Activated T-cell treated with anti-CD3 and anti-CD28 coated beads, Interleukin-2, amount 50 U/mL, for 48 hours (primary cell): ENCODE measurements around the gene GRIA1.

ENCODE experiments used
- DNase-seq, 2 experiments: peaks; one replicate each; pipeline ENCODE4 v3.0.0-alpha.2; 2020

The GRIA1 gene

DNA sequence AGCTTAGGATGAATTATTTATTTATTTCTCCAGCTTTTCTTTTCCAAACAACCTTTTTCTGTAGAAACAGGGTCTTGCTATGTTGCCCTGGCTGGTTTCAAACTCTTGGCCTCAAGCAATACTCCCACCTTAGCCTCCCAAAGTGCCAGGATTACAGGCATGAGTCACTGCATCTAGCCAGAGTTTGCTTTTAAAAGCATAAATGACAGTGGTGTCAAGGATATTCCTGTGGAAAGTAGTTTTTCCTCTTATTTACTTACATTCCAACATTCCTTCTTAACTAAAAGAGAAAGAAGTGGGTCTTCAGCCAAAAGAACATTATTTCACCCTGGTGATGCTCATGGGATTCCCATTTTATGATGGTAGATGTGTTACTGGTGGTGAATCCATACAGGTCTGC, 62.4 kb downstream of the GRIA1 start:
- no peak for DNase-seq

DNA sequence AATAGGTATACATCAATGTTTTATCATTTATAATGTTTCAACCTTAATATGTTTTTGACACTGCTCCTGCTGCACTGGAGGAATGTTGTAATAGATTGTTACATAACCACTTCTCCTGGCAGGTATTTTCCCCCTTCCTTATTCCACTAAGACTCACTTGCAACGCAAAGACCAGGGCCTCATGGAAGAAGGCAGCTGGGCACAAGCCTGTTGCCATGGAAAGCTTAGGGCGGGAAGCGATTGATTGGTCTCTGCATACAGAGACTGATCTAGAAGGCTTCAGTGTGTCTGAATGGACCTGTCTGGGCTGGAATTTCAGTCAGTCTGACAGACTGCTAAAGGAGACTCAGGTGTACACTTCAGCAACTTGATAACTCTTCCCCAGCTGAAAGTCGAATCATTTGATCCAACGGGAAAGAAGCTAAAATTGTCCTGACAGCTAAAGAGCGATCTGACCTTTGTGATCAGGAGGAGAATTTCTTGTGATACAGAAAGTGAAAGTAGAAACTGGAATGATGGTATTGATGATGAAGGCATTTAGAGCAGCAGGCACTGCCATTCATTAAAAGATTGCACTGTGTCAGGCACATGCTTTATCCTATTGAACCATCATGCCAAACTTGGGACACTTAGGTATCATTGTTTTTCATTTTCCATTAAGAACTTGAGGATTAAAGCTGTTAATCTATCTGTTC, 65.1 kb downstream of the GRIA1 start:
- no peak for DNase-seq

DNA sequence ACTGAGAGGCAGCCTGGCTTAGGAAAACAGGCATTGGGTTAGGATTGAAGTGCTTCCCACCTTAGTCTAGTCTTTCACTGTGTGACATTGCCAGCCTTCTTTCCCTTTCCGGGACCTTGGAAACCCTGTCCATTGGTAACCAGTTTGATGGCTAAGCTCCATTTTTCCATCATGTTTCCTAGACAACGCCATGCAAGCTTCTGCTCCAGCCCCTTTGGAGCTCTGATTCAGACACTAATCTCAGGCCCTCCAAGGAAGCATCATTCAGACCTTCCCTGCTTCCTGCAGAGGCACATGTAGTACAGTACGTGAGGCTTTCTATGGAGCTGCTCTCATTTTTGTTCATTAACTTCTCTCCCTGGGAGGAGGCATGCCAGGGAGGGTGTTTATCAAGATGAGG, 68.5 kb downstream of the GRIA1 start:
- no peak for DNase-seq

DNA sequence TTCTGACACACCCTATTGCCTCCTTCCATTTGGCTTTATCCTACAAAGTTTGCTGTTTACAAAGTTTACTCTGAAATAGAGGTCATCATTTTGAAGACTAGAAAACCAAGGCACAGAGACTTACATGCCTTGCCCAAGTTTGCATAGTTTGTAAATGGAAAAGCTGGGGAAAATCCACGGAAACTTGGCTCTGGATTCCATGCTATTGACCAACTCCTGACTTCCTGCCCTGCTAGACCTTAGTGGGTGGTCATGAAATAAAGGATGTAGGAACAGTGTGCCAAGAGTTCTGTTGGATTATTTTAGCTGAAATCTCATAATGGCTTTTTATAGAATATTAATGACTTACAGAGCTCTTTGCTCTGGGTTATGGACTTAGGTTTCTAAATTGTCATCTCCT, 69.5 kb downstream of the GRIA1 start:
- DNase-seq: no peak

DNA sequence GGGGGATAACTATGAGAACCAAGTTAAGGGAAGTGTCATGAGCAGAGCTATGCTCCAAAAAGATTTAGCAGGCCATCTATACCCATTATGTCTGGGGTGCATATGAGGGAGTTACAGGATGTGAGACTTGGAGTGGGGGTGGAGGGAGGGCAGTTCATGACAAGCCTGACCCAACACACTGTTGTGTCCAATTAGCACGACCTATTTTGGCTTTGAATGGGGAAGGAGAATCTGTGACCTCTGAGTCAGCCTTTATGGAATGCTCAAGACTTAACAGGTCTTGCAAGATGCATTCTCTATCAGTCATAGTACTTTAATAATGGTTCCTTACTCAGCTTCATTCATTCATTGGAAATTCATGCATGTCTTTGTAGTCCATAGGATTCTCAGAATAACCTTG, 71.7 kb downstream of the GRIA1 start:
- DNase-seq: no peak

DNA sequence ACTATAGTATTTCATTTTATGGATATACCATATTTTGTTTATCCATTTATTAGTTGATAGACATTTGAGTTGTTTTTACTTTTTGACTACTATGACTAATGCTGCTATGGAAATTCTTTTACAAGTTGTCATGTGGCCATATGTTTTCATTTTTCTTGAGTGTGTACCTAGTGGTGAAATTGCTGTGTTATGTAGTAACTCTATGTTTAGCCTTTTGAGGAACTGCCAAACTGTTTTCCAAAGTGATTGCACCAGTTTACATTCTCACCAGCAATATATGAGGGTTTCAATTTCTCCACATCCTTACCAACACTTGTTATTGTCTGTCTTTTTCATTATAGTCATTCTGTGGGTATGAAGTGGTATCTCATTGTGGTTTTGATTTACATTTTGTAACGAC, 75.4 kb downstream of the GRIA1 start:
- no peak for DNase-seq

DNA sequence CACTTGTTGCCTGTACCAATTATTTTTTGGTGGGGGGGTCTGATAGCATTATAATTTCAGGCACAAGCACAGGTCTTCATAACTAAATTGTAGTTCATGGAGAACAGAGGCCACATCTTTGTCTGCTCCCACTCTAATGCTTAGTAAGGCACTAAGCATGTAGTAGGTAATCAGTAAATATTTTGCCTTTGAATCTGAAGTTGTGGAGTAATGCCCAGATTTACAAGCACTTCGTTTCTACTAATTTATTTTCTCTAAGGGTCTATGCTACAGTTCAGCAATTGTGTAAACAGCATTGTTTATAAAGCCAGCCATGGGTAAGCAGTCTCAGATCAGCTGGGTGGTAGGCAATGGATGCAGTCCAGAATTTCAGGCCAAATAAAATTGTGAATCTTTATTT, 78.6 kb downstream of the GRIA1 start:
- no peak for DNase-seq

DNA sequence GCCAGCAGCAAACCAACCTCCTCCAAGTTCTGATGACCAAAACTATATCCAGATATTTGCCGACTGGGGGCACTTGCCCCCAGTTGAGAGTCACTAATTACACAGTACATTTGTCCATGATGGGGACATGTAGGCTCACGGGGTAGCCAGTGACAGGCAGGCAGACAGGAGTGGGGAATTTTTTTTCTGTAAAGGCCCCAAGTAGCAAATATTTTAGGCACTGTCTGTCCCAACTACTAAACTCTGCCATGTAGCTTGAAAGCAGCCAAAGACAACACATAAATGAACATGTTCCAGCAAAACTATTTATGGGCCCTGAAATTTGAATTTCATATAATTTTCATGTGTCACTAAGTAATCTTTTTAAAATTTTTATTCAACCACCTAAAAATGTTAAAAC, 80.7 kb downstream of the GRIA1 start:
- no peak for DNase-seq

DNA sequence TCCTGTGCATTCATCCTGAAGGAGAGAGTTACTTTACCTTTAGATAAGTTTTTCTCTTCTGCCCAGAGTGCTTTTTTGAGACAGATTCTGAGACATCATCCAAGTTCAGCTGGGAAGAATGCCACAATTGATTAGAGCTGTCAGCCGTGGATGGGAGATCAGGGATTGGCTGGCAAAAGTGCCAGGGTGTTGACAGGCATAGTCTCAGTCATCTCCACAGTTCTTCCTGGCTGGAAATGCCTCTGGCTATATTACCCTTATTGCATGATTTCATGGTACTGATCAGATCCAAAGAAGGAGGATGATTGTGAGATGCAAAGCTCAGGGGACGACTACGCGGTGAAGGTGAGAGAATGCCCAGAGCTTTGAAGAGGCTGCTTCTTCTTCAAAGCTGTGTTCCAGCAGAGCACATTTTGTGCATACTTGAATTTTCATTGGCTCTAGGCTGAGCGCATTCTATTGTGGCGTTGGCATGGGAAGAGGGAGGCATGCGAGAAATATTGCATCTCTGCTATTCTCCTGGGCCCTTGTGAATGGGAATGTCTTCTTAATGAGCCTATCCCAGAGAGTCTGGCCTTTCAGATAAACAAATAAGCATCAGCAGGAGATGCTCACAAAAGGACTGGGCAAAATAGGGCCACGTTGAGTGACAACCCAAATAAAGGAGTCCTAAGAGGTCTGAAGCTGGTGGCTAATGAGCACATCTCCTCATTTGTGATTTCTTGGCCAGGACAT, 82.1 kb downstream of the GRIA1 start:
- no peak for DNase-seq

DNA sequence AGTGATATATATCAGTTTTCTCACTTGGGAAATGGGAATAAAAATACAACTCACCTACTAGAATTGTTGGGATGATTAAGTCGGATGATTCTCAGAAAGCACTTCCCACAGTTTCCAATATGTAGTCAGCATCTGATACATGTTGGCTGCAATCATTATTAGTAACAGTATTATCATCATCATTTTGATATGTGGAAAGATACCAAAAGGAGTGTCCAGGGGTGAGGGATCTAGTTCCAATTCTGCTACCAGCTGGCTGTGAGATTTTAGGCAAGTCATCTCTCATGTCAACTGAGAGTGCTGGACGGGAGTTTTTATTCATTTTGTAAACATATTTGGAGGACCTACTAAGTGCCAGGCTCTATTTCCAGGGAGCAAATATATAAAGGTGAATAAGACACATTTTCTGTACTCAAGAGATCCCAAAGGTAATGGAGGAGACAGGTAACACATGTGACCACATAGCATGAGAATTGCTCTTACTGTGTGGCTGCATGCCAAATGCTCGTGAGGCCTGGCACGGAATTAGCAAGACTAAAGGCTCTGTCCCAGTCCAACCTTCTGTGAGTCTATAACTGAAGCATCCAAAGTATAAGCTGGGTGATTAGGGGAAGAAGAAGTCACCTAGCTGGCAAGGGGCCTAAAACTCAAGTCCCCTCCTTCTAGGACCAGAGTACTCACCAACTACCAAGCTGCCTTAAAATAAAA, 83.0 kb downstream of the GRIA1 start:
- no peak for DNase-seq

DNA sequence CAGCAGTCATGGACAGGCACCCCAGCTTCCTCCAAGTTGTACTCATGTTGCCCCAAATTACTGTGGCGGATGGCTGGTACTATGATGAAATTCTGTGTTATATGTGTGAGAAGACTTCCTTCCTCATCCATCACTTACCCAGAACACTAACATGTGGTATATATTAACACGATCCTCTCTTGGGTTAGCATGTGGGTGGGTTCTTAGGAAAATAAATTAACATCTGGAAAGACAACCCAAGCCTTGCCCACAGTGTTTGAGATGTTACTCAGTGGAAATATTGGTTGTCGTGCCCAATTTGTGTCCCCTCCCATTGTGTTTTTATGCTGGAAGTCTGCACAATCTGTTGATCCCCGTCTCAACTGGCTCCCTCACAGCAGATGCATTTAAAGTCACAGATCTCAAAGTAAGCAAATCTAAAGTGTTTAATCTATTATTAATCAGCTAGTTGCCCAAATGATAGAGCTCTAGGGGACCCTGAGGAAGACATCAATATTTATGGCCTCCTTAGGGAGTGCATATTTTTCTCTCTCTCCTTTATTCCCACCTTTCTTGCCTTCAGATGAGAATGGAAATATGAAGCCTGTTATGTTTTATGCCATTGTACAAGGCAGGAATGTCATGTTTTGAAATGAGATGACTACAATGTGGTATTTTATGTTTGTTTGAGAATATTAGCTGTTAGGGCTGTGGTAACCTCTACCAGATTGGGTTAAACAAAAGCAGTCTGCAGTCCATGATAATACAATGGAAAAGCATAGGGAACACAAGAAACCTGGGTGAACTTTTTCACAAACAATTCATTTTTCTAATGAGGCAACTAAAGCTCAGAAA, 93.9 kb downstream of the GRIA1 start:
- DNase-seq: no peak

DNA sequence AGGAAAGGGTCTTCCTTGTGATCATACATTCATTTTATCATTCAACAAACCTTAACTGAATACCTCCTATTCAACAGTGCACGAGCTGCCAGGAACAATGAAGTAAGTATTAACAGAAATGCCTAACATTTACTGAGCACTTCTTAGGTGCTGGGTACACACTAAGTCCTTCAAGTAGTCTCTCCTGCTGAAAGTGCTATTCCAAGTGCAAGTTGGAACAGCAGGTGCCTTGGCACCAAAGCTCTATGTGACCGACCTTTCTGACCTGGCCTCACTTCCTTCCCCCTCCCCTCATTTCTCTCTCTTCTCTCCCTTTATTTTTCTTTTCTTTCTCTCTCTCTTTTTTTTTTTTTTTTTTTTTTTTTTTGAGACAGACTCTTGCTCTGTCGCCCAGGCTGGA, 94.5 kb downstream of the GRIA1 start:
- no peak for DNase-seq

DNA sequence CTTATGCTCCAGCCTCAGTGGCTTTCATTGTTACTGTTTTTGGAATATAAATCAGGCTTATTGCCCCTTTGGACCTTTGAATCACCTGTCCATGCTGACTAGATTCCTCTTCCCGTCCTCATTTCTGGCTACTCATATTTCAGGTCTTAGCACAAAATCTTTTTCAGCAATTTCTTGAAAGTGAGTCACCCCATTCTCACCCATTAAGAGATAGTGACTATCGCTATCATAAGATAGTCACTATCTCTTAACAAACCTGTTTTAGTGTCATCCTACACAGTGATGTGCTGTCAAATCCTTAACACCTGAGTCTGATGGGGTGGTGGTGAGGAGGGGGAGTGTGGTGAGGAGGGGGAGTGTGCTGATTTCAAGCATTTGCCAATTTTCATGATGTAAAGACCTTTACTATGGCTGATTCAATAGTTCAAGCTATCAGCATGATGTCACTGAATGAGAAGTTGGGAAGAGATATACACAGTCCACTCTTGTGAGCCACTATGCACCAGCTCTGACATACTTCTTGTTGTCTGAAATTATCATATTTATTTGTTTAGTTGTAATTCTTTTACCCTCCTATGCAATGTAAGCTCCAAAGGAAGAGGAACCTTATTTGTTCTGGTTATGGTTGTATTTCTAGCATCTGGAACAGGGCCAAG, 95.3 kb downstream of the GRIA1 start:
- no peak for DNase-seq

DNA sequence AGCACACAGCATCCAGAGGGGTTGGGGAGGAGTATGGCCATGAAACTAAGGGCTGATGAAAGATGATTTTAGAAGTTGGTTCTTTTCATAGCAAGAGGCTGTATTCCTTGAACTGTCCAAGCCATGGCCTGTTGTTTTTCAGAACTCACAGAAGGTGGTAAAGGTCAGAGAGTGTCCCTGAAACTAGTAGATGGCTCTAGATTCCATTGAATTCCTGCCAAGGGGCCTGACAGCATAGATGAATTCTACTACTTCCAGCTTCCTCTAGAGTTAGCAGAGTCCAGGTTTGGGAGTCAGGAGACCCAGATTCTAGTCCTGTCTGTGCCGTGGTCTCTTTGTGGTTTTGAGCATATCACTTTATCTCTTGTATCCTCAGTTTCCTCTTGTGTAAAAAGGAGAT, 101.6 kb downstream of the GRIA1 start:
- DNase-seq: no peak

DNA sequence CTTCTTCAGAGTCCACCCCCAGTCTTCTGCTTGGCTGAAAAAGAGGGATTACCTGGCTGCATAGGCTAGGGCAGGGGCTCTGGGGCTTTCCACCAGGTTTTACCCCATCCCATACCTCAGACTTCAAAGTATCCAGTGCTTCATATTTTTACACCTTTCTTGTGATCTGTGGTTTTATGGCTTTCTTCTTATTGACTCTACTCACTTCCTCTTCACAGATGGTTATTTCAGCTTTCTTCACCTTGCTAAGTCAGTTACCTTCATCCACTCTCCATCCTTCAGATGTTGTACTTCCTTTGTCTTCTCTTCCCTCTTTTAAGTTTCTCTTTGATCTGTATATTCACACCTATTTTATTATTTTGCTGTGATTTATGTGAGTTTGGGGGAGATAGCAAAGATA, 104.3 kb downstream of the GRIA1 start:
- DNase-seq: no peak

DNA sequence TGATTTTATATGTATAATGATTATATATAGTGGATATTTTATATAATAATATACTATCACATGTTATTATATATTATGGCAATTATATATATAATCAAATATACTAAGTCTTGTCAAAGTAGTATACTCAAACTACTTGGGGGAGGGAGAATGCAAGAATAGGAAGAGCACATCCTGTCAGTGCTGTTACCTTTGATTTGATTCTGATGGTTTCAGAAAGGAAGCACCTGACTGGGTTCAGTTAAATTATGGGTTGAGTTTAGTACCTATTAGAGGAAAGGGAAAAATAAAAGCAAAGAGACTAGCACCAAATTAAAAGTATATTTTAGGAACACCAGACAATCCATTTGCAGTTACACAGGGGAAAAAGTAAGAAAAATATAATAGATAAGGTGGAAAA, 107.6 kb downstream of the GRIA1 start:
- DNase-seq: no peak

DNA sequence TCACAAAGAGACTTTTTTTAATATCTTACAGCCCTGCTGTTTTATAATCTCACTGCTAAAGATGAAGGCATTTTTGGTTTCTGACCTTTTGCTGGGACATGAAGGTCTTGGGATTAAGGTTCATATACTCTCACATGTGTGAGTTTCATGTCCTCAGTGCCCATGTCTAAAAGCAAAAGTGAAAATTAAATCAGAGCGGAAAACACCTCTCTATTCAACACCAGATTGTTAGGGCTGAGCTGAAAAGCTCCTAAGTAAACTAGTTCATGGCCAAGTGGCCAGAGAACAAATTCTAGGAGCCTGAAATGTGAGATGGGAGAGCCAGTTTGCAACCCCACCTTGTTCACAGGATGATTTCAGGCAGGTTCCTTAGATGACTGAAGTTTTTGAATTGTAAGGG, 110.9 kb downstream of the GRIA1 start:
- DNase-seq: no peak

DNA sequence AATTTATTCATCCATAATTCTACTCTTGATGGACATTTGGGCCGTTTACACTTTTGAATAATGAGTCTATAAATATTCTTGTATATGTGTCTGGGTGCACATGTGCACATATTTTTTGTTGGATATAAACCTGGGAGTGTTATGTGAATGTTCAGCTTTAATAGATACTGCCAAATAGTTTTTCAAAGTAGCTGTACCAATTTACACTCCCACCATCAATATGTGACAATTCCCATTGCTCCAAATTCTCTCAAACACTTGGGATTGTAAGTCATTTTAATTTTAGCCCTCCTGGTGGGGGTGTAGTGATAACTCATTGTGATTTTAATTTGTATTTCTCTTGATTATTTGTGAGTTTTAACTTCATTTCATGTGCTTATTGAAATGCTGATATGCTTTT, 114.9 kb downstream of the GRIA1 start:
- no peak for DNase-seq

DNA sequence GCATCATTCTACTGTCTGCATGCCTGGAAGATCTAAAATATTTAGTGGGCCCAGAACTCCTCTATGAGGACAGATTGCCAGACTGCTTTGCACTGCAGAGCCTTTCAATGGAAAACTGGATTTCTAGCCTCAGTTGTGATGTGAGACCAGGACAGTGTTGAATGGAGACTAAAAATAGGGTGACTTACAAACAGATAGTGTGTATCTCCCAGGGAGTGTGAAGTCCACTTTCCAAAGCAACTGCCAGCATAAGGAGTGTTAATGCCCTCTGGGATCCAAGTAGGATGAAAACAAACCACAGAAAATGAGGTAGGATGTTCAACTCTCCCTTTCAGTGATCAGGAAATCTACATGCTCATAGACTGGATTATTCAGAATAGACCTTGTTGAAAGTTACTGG, 119.5 kb downstream of the GRIA1 start:
- no peak for DNase-seq

DNA sequence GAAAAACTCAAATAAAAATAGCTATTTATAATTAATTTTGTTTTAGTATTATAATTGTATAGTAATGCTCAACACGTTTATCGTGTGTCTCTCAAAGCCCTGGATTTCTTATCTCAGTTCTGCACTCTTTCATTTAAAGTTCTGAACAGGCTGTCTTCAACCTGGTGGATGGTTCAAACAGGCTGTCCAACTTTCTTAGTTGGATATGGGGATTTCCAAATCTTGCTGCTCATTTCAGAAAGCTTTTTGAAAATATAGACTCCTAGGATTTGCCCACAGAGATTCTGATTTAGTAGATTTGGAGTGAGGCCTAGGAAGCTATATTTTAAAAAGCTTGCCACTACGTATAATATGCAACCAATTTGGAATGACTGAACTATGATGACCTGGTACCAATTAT, 120.3 kb downstream of the GRIA1 start:
- no peak for DNase-seq

DNA sequence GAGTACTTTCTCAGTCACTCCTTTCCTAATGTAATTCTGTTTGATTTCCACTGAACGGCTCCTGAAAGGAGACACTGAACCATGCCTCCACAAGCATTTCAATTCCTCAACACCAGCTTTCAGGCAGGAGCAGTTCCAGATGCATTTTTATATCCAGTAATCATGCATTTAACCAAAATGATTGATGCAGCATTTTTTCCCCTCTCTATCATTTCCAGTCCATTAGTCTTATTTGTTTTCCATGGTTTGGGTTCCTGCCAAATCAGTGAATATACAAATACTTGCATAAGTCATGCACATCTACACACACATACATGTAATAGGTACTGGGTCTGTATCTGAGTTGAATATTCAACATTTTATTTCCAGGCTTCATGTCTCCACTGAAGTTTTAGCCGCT, 122.7 kb downstream of the GRIA1 start:
- no peak for DNase-seq

DNA sequence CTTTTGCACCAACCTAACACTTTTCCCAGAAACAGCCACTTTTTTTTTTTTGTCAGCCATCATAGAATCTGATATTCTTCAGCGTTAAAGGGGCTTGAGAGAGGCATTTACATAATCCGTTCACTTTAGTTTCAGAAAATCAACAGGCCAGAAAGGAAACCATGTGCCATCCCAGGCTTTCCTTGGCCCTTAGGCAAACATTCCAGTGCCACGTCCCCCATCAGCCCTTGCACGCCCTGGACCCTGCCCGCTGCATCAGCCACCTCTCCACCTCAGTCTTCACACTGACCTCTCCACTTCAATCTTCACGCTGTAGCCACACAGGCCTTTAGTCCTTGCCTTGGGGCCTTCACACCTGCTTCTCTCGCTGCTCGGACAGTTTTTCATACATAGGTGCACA, 123.2 kb downstream of the GRIA1 start:
- DNase-seq: no peak

DNA sequence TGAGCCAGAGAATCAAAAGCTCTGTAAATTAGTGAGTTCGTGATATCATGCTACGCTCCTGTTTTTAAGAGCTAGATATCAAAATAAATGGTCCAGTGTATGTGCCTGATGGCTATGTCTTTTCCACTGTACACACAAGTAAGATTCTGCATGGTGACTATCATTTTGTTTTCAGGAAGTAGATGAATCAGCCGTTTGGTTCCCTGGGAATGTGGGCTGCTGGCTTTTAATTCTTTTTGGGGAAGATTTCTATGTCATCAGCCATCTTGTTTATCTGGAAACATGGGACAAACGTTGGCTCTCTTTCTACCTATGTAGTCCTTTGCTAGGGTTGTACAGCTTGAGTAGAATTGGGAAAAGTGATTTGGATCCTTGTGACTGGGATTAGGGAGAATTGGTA, 126.7 kb downstream of the GRIA1 start:
- DNase-seq: no peak
